Erythroblast (primary cell): ENCODE results near the gene PKMYT1.
A peak's percentile ranks its signal among the peaks of the same experiment; 100 is the strongest.
"Not testable (repeated sequence)": the region's sequence is repeated elsewhere in the genome, so short reads cannot be mapped to it uniquely, and the experiment has no call there.

Experiments used
- DNase-seq, 2 experiments: peaks; one replicate each; lab custom pipeline; 2025; lab: John Stamatoyannopoulos, UW
- GATA1 ChIP-seq: IDR thresholded peaks from 2 replicates; pipeline ENCODE4 v1.6.1; 2011; ENCODE audit warnings: low read depth, mild to moderate bottlenecking, control low read depth, low read length, moderate library complexity
- POLR2A ChIP-seq: IDR thresholded peaks from 2 replicates; pipeline ENCODE4 v1.6.1; 2011; ENCODE audit warnings: mild to moderate bottlenecking, low read length

Gene PKMYT1

GRCh38 chr16:2928796-2929195, 51.5 kb downstream of the PKMYT1 start:
- TF ChIP-seq GATA1, result no peak
- no peak for TF ChIP-seq POLR2A
- DNase-seq, result no peak

DNA sequence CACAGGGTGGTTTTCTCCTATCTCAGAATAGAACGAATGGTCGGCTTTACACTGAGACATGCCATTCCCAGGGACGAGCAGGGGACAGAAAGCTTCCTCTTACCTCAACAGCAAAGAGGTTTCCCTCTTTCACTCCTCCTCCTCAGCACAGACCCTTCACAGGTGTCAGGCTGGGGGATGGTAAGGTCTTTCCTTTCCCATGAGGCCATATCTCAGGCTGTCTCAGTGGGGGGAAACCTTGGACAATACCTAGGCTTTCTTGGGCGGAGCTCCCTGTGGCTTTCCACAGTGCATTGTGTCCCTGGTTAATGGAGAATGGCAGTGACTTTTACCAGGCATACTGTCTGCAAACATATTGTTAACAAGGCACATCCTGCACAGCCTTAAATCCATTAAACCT, 52.1 kb downstream of the PKMYT1 start:
- DNase-seq, result not testable (repeated sequence)

- DNase-seq, result peak; percentile 89 to 94
- TF ChIP-seq POLR2A (no peak), GATA1 (no peak)
These were observed 53.1 kb downstream of the PKMYT1 start for GRCh38 chr16:2927010-2927646.

DNA sequence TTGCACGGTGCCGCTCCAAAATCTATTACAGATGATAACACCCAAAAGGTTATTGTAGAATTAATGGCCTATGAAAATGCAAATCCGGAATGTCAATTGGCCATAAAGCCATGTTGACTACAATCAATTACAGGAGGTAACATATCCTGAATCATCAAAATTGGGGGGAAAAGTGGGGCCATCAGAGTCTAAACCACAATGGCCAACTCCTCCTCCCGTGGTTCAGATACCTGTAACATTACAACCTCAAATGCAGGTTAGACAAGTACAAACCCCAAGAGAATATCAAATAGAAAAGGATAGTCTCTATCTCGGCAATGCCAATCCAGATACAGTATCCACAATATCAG, 53.6 kb downstream of the PKMYT1 start:
- DNase-seq, result no peak
- TF ChIP-seq POLR2A (no peak), GATA1 (no peak)

- TF ChIP-seq GATA1, result no peak
- no peak for TF ChIP-seq POLR2A
- no peak for DNase-seq
These were observed 54.1 kb downstream of the PKMYT1 start for GRCh38 chr16:2925951-2926649.

DNA sequence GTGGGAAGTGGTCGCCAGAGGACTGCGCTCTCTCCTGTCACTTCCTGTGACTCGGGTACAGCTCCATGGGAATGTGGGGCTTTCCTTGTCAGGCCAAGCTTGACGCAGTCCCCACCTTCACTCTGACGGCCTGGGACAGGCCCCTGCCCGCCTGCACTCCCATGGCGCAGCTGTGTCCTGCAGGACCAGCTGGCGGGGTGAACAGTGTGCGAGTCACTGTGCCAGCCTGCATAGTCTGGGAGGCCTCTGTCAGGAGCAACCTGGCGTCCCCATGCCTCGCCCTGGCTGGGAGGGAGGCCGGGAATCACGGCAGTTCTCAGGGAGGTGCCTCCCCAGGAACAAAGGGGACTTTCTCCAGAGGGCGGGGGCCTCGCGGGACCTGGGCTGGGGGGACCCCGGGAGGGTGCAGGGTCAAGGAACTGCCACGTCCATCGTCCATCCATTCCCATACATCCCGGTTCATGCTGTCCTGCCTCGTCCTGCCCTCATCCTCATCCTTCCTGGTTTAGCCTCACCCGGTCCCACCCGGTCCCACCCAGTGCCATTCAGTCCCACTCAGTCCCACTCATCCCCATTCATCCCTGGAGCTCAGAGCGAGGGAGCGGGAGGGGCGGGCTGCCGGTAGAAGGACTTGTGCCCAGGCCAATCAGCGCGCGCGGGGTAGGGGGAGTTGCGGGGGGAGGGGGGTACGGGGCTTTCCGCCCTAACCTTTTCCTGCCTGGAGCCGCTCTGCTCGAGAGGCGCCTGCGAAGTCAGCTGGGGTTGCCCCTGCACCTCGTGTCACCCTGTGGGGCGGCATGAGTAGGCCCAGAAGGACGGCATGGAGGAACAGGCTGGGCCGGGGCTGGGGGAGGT, 55.1 kb downstream of the PKMYT1 start:
- no peak for DNase-seq
- no peak for TF ChIP-seq GATA1
- TF ChIP-seq POLR2A, result no peak

- TF ChIP-seq POLR2A (no peak), GATA1 (no peak)
- no peak for DNase-seq
These were observed 56.8 kb downstream of the PKMYT1 start for GRCh38 chr16:2923481-2923880.
